ENCODE data around the gene MAMLD1.

Gene MAMLD1

GRCh38 chrX:150364347-150365050 is 1.4 kb downstream of the MAMLD1 start:
- TF ChIP-seq GABPA (IDR thresholded peaks at IDR 0.05; ENCODE audit: low read depth) (no peak), SPI1 (IDR thresholded peaks at IDR 0.05; ENCODE audit: borderline replicate concordance, low read depth) (no peak), REST (IDR thresholded peaks at IDR 0.05; ENCODE audit: insufficient replicate concordance, low read depth) (no peak), CTCF (IDR thresholded peaks at IDR 0.05; ENCODE audit: insufficient read depth, low read length) (no peak), POLR2AphosphoS5 (IDR thresholded peaks at IDR 0.05; ENCODE audit: low read depth) (no peak)
- Histone ChIP-seq H3K27ac (replicated peaks) (no peak overlapping the region), H3K4me3 (replicated peaks; ENCODE audit: insufficient read depth, low read length) (peak overlapping the region; percentile 47), H3K27me3 (ENCODE audit: insufficient read depth, poor library complexity, severe bottlenecking) (peaks cover 34% of the 10 kb centered on the region)
- no peak for DNase-seq (ENCODE audit: low read depth in 1 of 2, low spot score in 1 of 2)

- no peak overlapping the region for H3K27ac ChIP-seq (replicated peaks)
- peaks cover 34% of the 10 kb centered on the region for H3K27me3 ChIP-seq (ENCODE audit: insufficient read depth, poor library complexity, severe bottlenecking)
- TF ChIP-seq POLR2AphosphoS5 (IDR thresholded peaks at IDR 0.05; ENCODE audit: low read depth) (no peak), CTCF (IDR thresholded peaks at IDR 0.05; ENCODE audit: insufficient read depth, low read length) (no peak), SPI1 (IDR thresholded peaks at IDR 0.05; ENCODE audit: borderline replicate concordance, low read depth) (no peak), GABPA (IDR thresholded peaks at IDR 0.05; ENCODE audit: low read depth) (no peak), REST (IDR thresholded peaks at IDR 0.05; ENCODE audit: insufficient replicate concordance, low read depth) (no peak)
- peak; percentile 29 to 36 for DNase-seq (ENCODE audit: low read depth in 1 of 2, low spot score in 1 of 2)
- peak overlapping the region; percentile 47 for H3K4me3 ChIP-seq (replicated peaks; ENCODE audit: insufficient read depth, low read length)
Measured at GRCh38 chrX:150365051-150365989, 2.2 kb downstream of the MAMLD1 start.

- DNase-seq (ENCODE audit: low read depth in 1 of 2, low spot score in 1 of 2) = no peak
- peak overlapping the region; percentile 47; the same call in 1 of the 2 replicates for H3K4me3 ChIP-seq (replicated peaks; ENCODE audit: insufficient read depth, low read length)
- no peak overlapping the region for H3K27ac ChIP-seq (replicated peaks)
- TF ChIP-seq POLR2AphosphoS5 (IDR thresholded peaks at IDR 0.05; ENCODE audit: low read depth) (no peak), SPI1 (IDR thresholded peaks at IDR 0.05; ENCODE audit: borderline replicate concordance, low read depth) (no peak), REST (IDR thresholded peaks at IDR 0.05; ENCODE audit: insufficient replicate concordance, low read depth) (no peak), CTCF (IDR thresholded peaks at IDR 0.05; ENCODE audit: insufficient read depth, low read length) (no peak), GABPA (IDR thresholded peaks at IDR 0.05; ENCODE audit: low read depth) (no peak)
- peaks cover 32% of the 10 kb centered on the region for H3K27me3 ChIP-seq (ENCODE audit: insufficient read depth, poor library complexity, severe bottlenecking)
Measured at GRCh38 chrX:150365990-150366911, 3.1 kb downstream of the MAMLD1 start.
